Hepatocyte (in vitro differentiated cells): ENCODE data around the gene VIP. TPM values are rescaled to one million over a fixed set of nuclear protein-coding genes. Genes with fewer than 3 reads are reported as not detected.

ENCODE experiments used
- DNase-seq: peaks from one replicate; pipeline ENCODE4 v3.0.0-alpha.2; 2016; ENCODE audit warnings: low spot score
- H2AFZ ChIP-seq: fragments of 200-600 bp; sonication (generic); 2 replicates; pipeline ENCODE4 v1.6.0; 2016; ENCODE audit warnings: antibody characterized with exemption, mild to moderate bottlenecking
- H3K27ac ChIP-seq: fragments of 200-600 bp; sonication (generic); 2 replicates; pipeline ENCODE4 v1.5.1; 2016; ENCODE audit warnings: mild to moderate bottlenecking
- H3K27me3 ChIP-seq: fragments of 200-600 bp; sonication (generic); 2 replicates; pipeline ENCODE4 v1.6.1; 2016
- H3K36me3 ChIP-seq: fragments of 200-600 bp; sonication (generic); replicated peaks from 2 replicates; pipeline ENCODE4 v1.5.1; 2016; ENCODE audit warnings: low read depth; ENCODE audit not compliant: insufficient read depth
- H3K4me1 ChIP-seq: fragments of 200-600 bp; sonication (generic); 2 replicates; pipeline ENCODE4 v1.5.1; 2016; ENCODE audit warnings: mild to moderate bottlenecking, moderate library complexity; ENCODE audit not compliant: insufficient read depth
- H3K4me2 ChIP-seq: fragments of 200-600 bp; sonication (generic); 2 replicates; pipeline ENCODE4 v1.6.0; 2016
- H3K4me3 ChIP-seq: fragments of 200-600 bp; sonication (generic); 2 replicates; pipeline ENCODE4 v1.5.1; 2016; ENCODE audit warnings: mild to moderate bottlenecking
- H3K79me2 ChIP-seq: fragments of 200-600 bp; sonication (generic); 2 replicates; pipeline ENCODE4 v1.6.0; 2017; ENCODE audit warnings: mild to moderate bottlenecking
- H3K9me2 ChIP-seq: fragments of 200-600 bp; sonication (generic); replicated peaks from 2 replicates; pipeline ENCODE4 v1.6.0; 2017; ENCODE audit warnings: mild to moderate bottlenecking; ENCODE audit not compliant: insufficient read depth
- H3K9me3 ChIP-seq: fragments of 200-600 bp; sonication (generic); 2 replicates; pipeline ENCODE4 v1.5.1; 2016; ENCODE audit warnings: low read depth, mild to moderate bottlenecking
- H4K20me1 ChIP-seq: fragments of 200-600 bp; sonication (generic); 2 replicates; pipeline ENCODE4 v1.6.0; 2016; ENCODE audit warnings: mild to moderate bottlenecking; ENCODE audit not compliant: insufficient read depth, poor library complexity, severe bottlenecking
- CTCF ChIP-seq: fragments of 200-600 bp; sonication (generic); IDR thresholded peaks from 2 replicates; pipeline ENCODE4 v1.5.1; 2016; ENCODE audit warnings: antibody characterized with exemption, mild to moderate bottlenecking; ENCODE audit not compliant: poor library complexity
- EZH2 ChIP-seq: fragments of 200-600 bp; sonication (generic); IDR thresholded peaks from 2 replicates; pipeline ENCODE4 v1.6.1; 2016; ENCODE audit warnings: antibody characterized with exemption, mild to moderate bottlenecking, borderline replicate concordance
- EZH2phosphoT487 ChIP-seq: fragments of 200-600 bp; sonication (generic); IDR thresholded peaks from one replicate; pipeline ENCODE4 v1.6.1; 2018; ENCODE audit warnings: antibody characterized with exemption, mild to moderate bottlenecking, low read depth, moderate library complexity; ENCODE audit not compliant: unreplicated experiment, severe bottlenecking
- WGBS: methylation state at CpG from one replicate; pipeline ENCODE4 v1.1.6; 2016; ENCODE audit warnings: low lambda C conversion rate; ENCODE audit errors: missing lambda C conversion rate; 5-methylcytosine and 5-hydroxymethylcytosine counted together
- polyA plus RNA-seq: library from polyadenylated mRNA; unstranded; fragments of >200 nt; fragmentation: Nextera tagmentation; extraction: Ambion mirVana; gene quantifications from 2 replicates; pipeline ENCODE4 v1.2.1, GENCODE V29; 2016
- total RNA-seq: library from RNA; depleted of rRNA; stranded (reverse); fragments of >200 nt; gene quantifications from 2 replicates; pipeline ENCODE4 v1.2.3, GENCODE V29; 2014

Gene VIP
- total and polyA plus RNA-seq, 2 experiments from 2014 or later, result not detected

- Histone ChIP-seq H4K20me1 (no peaks in the 10 kb centered on the region), H2AFZ (no peak overlapping the region), H3K27me3 (no peaks in the 10 kb centered on the region), H3K27ac (no peak overlapping the region), H3K79me2 (no peaks in the 10 kb centered on the region), H3K9me3 (no peaks in the 10 kb centered on the region), H3K4me2 (no peak overlapping the region), H3K36me3 (no peaks in the 10 kb centered on the region), H3K4me1 (no peaks in the 10 kb centered on the region), H3K9me2 (no peaks in the 10 kb centered on the region), H3K4me3 (no peak overlapping the region)
- no peak for DNase-seq
- 76% methylated on average over 2 of the region's 2 CpGs for WGBS
- no peak for TF ChIP-seq CTCF
Measured at GRCh38 chr6:152769993-152770392, 19.4 kb downstream of the VIP start.

- 80% methylated on average over 5 of the region's 5 CpGs for WGBS
- H3K36me3 ChIP-seq, result no peaks in the 10 kb centered on the region
- H2AFZ ChIP-seq, result no peak overlapping the region
- no peaks in the 10 kb centered on the region for H3K79me2 ChIP-seq
- H3K27ac ChIP-seq, result no peak overlapping the region
- H3K9me2 ChIP-seq, result no peaks in the 10 kb centered on the region
- H3K9me3 ChIP-seq, result no peaks in the 10 kb centered on the region
- no peak overlapping the region for H3K4me2 ChIP-seq
- no peaks in the 10 kb centered on the region for H4K20me1 ChIP-seq
- DNase-seq, result no peak
- H3K27me3 ChIP-seq, result no peaks in the 10 kb centered on the region
- TF ChIP-seq EZH2, result no peak
- no peak for TF ChIP-seq CTCF
- no peak for TF ChIP-seq EZH2phosphoT487
- H3K4me3 ChIP-seq, result no peak overlapping the region
- no peaks in the 10 kb centered on the region for H3K4me1 ChIP-seq
Measured at GRCh38 chr6:152771061-152771687, 20.6 kb downstream of the VIP start.

- no peak overlapping the region for H2AFZ ChIP-seq
- H3K4me1 ChIP-seq, result no peaks in the 10 kb centered on the region
- no peaks in the 10 kb centered on the region for H3K9me3 ChIP-seq
- no peaks in the 10 kb centered on the region for H3K36me3 ChIP-seq
- H3K79me2 ChIP-seq, result no peaks in the 10 kb centered on the region
- no peaks in the 10 kb centered on the region for H3K27me3 ChIP-seq
- no peak overlapping the region for H3K4me2 ChIP-seq
- H3K4me3 ChIP-seq, result no peak overlapping the region
- H4K20me1 ChIP-seq, result no peaks in the 10 kb centered on the region
- H3K27ac ChIP-seq, result no peak overlapping the region
- no peak for DNase-seq
- TF ChIP-seq EZH2 (no peak), CTCF (no peak), EZH2phosphoT487 (no peak)
- H3K9me2 ChIP-seq, result no peaks in the 10 kb centered on the region
Measured at GRCh38 chr6:152775428-152775827, 24.8 kb downstream of the VIP start.

- H3K4me3 ChIP-seq, result no peak overlapping the region
- H3K4me1 ChIP-seq, result no peaks in the 10 kb centered on the region
- H3K9me2 ChIP-seq, result no peaks in the 10 kb centered on the region
- no peaks in the 10 kb centered on the region for H3K27me3 ChIP-seq
- no peak overlapping the region for H3K27ac ChIP-seq
- H3K9me3 ChIP-seq, result no peaks in the 10 kb centered on the region
- no peaks in the 10 kb centered on the region for H4K20me1 ChIP-seq
- H3K36me3 ChIP-seq, result no peaks in the 10 kb centered on the region
- TF ChIP-seq EZH2phosphoT487 (no peak), CTCF (no peak), EZH2 (no peak)
- no peaks in the 10 kb centered on the region for H3K79me2 ChIP-seq
- 82% methylated on average over 3 of the region's 3 CpGs for WGBS
- H3K4me2 ChIP-seq, result no peak overlapping the region
- no peak for DNase-seq
- H2AFZ ChIP-seq, result no peak overlapping the region
Measured at GRCh38 chr6:152776833-152777232, 26.2 kb downstream of the VIP start.
